ENCODE measurements around the gene PLXNA2. TPM values are rescaled to one million over a fixed set of nuclear protein-coding genes. Genes with fewer than 3 reads are reported as not detected.

Gene PLXNA2
- total RNA-seq, 1 donor from 2014 or later: 9.0 TPM

DNA sequence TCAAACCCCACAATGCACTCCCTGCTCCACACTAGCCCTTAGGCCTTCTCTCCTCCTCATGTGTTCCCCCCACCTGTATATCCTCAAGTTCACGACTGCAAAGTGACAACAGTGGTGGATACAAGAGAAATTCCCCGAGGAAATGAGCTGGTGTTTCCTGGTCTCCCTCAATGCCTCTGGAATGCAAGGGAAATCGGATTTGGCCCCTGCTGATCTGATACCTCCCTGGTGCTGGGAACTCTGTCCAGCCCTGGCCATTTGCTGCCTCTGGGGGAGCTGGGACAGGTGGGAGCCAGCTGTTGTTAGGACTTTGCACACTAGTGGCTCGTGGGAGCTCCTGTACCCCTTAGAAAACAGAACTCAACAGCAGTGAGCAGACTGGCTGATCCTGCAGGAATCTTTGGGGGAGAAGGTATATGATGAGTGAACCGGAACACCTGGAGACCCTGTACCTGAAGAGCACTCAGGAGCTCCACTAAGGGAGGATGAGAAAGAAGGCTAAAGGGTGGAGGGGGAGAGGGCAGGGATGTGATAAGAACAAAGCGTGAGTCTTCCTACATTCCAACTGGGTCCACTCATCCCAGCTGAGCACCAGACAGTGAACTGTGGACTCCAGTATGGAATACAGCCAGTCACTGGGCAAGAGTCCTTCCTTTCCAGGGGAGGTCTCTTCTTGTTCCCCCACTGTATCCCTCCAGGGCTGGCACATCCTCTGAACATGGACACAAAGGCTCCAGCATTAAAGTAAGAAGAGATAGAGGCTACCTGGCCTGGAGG, 69.3 kb downstream of the PLXNA2 start:
- Histone ChIP-seq H3K36me3 (ENCODE audit: control insufficient read depth, insufficient read depth, low read length) (peaks cover 1% of the 10 kb centered on the region), H3K4me3 (ENCODE audit: low read depth, low read length) (no peak overlapping the region), H3K27me3 (ENCODE audit: control insufficient read depth, insufficient read depth, low read length) (no peaks in the 10 kb centered on the region)
- DNase-seq (ENCODE audit: low read depth) (no peak), FAIRE-seq (no peak)
- TF ChIP-seq, protein P1, sequence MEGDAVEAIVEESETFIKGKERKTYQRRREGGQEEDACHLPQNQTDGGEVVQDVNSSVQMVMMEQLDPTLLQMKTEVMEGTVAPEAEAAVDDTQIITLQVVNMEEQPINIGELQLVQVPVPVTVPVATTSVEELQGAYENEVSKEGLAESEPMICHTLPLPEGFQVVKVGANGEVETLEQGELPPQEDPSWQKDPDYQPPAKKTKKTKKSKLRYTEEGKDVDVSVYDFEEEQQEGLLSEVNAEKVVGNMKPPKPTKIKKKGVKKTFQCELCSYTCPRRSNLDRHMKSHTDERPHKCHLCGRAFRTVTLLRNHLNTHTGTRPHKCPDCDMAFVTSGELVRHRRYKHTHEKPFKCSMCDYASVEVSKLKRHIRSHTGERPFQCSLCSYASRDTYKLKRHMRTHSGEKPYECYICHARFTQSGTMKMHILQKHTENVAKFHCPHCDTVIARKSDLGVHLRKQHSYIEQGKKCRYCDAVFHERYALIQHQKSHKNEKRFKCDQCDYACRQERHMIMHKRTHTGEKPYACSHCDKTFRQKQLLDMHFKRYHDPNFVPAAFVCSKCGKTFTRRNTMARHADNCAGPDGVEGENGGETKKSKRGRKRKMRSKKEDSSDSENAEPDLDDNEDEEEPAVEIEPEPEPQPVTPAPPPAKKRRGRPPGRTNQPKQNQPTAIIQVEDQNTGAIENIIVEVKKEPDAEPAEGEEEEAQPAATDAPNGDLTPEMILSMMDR (IDR thresholded peaks at IDR 0.05; ENCODE audit: insufficient read depth, low read length, severe bottlenecking): no peak

DNA sequence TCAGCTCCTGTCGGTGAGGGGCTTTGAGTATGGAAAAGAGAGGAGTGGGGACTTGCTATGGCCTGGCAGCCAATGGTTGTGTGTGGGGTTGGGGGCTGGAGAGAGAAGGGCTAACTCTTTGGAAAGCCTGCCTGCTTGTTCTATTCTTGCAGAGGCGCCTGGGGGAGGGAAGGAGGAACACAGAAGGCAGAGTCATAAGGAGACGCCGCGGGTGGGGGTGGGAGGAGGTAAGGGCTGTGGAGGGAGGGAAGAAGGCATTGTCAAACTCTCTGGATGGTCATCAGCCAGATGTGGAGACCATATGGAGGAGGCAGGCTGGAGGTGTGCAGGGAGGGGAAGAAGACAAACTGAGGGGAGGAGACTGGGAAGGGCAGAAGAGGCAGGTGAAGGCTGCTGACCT, 70.0 kb downstream of the PLXNA2 start:
- TF ChIP-seq, protein P1 (IDR thresholded peaks at IDR 0.05; ENCODE audit: insufficient read depth, low read length, severe bottlenecking): no peak
- Histone ChIP-seq H3K36me3 (ENCODE audit: control insufficient read depth, insufficient read depth, low read length) (peaks cover 1% of the 10 kb centered on the region), H3K4me3 (ENCODE audit: low read depth, low read length) (no peak overlapping the region), H3K27me3 (ENCODE audit: control insufficient read depth, insufficient read depth, low read length) (no peaks in the 10 kb centered on the region)
- DNase-seq (ENCODE audit: low read depth) (no peak), FAIRE-seq (no peak)

DNA sequence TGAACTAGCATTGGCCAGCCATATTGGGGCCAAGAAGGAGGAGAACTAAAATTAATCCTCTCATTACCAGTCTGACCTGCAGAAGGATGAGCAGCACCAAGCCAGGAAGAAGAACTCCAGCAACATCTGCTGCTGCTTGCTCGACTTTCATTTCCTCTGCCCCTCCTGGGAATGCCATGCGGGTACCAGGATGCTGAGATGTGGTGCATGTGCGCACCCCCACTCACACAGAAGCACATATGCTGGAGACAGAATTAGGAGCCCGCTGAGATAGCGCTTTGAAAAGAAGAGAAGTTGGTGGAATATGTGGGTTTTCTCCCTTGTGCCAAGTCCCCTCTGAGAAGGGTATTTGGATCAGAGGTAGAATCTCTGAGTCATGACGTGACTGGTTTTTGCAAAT, 70.4 kb downstream of the PLXNA2 start:
- DNase-seq (ENCODE audit: low read depth): no peak
- H3K27me3 ChIP-seq (ENCODE audit: control insufficient read depth, insufficient read depth, low read length): no peaks in the 10 kb centered on the region
- H3K4me3 ChIP-seq (ENCODE audit: low read depth, low read length): no peak overlapping the region
- H3K36me3 ChIP-seq (ENCODE audit: control insufficient read depth, insufficient read depth, low read length): peaks cover 1% of the 10 kb centered on the region
- TF ChIP-seq, protein P1 (IDR thresholded peaks at IDR 0.05; ENCODE audit: insufficient read depth, low read length, severe bottlenecking): no peak
- FAIRE-seq: no peak

DNA sequence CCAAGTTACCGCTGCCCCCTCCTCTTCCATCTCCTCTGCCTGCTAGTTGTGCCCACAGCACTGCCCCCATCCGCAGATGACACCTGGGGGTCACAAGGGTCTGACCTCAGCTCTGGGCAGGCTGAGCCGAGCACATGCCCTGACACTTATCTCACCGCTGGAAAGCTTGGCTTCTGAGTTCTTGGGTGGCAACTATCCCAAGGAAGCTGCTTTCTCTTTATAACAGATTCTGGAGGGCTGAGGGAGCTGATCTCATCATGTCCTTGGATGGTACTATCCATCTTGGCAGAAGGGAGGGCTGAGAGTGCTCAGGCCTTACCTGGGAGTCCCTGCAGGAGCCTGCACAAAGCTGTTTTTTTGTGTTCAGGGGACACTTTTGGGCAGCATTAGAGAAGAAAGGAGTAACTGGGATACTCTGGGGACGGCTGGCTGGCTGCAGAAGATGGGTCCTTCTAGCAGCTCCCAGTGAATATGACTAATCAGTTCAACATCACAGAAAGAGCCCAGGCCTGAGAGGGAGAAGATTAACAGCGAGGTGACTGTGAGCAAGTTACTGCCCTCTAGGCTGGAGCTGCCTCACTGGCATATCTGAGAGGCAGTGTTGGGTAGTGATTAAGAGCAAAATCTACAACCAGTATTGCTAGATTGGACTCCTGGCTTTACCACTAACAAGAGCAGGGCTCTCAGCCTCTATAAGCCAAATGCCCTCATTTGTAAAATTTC, 71.6 kb downstream of the PLXNA2 start:
- Histone ChIP-seq H3K27me3 (ENCODE audit: control insufficient read depth, insufficient read depth, low read length) (no peaks in the 10 kb centered on the region), H3K4me3 (ENCODE audit: low read depth, low read length) (no peak overlapping the region), H3K36me3 (ENCODE audit: control insufficient read depth, insufficient read depth, low read length) (peaks cover 1% of the 10 kb centered on the region)
- TF ChIP-seq, protein P1 (IDR thresholded peaks at IDR 0.05; ENCODE audit: insufficient read depth, low read length, severe bottlenecking): no peak
- DNase-seq (ENCODE audit: low read depth) (peak; percentile 32), FAIRE-seq (no peak)

DNA sequence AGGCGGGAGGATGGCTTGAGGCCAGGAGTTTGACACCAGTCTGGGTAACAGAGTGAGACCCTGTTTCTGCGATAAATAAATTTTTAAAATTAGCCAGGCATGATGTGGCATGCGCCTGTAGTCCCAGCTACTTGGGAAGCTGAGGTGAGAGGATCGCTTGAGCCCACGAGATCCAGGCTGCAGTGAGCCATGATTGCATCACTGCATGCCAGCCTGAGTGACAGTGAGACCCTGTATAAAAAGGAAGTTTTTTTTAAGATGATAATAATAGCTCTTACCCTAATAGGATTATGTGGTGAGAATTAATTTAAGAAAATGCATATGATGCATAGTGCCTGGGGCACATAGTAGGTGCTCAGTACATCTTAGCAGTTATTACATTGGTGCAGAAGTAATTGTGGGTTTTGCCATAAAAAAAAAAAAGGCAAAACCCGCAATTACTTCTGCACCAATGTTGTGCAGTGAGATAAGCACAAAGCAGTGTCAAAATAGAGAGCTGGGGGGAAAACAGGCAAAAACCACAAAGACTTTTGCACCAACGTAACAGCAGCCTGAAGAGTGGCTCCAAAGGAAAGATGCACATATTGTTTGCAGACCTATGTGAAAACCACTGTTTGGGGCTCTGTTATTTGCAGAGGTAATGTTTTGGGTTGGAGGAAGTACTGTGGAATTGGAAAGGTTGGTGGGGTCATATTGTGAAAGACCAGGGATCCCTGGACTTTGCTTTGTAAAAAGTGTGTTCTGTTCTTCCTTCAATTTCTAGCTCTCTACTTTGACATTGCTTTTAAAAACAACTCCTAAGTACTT, 72.4 kb downstream of the PLXNA2 start:
- no peak for FAIRE-seq
- Histone ChIP-seq H3K36me3 (ENCODE audit: control insufficient read depth, insufficient read depth, low read length) (peaks cover 1% of the 10 kb centered on the region), H3K27me3 (ENCODE audit: control insufficient read depth, insufficient read depth, low read length) (no peaks in the 10 kb centered on the region), H3K4me3 (ENCODE audit: low read depth, low read length) (no peak overlapping the region)
- no peak for DNase-seq (ENCODE audit: low read depth)
- TF ChIP-seq, protein P1 (IDR thresholded peaks at IDR 0.05; ENCODE audit: insufficient read depth, low read length, severe bottlenecking): no peak

All from bronchial epithelial cell (primary cell).